NB4 (cell line): ENCODE measurements around the gene TYW1B.

ENCODE experiments used
- CTCF ChIP-seq: IDR thresholded peaks from one replicate; pipeline ENCODE4 v1.5.1; 2012; ENCODE audit warnings: low read depth, low read length
- POLR2A ChIP-seq: IDR thresholded peaks from 2 replicates; pipeline ENCODE4 v1.6.1; 2011; ENCODE audit warnings: mild to moderate bottlenecking; ENCODE audit not compliant: insufficient read length; ENCODE audit errors: extremely low read depth

- TF ChIP-seq CTCF = no peak
- TF ChIP-seq POLR2A = no peak
Observed at GRCh38 chr7:72753781-72754180, 74.2 kb downstream of the TYW1B start.
